Vagina (tissue), 2 donors: ENCODE results near the gene TXK.

ENCODE experiments used
- CTCF ChIP-seq, 3 experiments: fragments of 450-650 bp in 2 of 3; fragments of 200-600 bp in 1 of 3; sonication (generic) in 1 of 3; IDR thresholded peaks; one replicate each; pipeline ENCODE4 v1.5.1; 2017 to 2019; ENCODE audit warnings: antibody characterized with exemption in 3 of 3, mild to moderate bottlenecking in 2 of 3, moderate library complexity in 2 of 3
- POLR2A ChIP-seq, 2 donors: fragments of 450-650 bp; IDR thresholded peaks; one replicate each; pipeline ENCODE4 v1.6.1; 2017; ENCODE audit warnings: antibody characterized with exemption in 2 of 2, mild to moderate bottlenecking in 2 of 2, moderate library complexity in 2 of 2

GRCh38 chr4:48157271-48157670 is 23.2 kb upstream of the TXK start:
- TF ChIP-seq POLR2A (IDR thresholded peaks at IDR 0.05) (no peak), CTCF (IDR thresholded peaks at IDR 0.05) (no peak)
